ENCODE data around the gene SDK1. TPM values are rescaled to one million over a fixed set of nuclear protein-coding genes. Genes with fewer than 3 reads are reported as not detected.

SDK1 gene
- polyA plus RNA-seq, 2 donors = 0.33 to 0.47 TPM

DNA sequence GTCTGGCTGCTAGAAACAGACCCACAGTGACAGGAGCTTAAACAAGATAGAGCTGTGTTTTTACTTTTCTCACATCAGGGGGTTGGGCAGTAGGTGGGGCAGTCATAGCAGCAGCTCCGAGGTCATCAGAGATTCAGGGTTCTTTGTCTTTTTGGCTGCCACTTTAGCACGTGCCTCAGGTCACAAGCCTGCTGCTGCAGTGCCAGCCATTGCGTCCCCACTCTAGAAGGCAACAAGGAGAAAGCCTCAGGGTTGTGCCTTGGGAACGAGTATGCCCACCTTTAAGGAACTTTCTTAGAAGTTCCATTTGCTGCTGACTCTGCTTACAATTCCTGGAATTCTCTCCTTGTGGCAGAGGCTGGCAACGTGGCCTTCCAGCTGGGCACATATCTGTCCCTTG is 720.4 kb downstream of the SDK1 start:
- WGBS, 2 donors = 86 to 91% methylated on average over 5 of the region's 5 CpGs
- no peaks in the 10 kb centered on the region for H3K36me3 ChIP-seq (ENCODE audit: control insufficient read depth in 2 of 2, insufficient read depth in 2 of 2, low read length in 1 of 2)

GRCh38 chr7:4022265-4022664 is 721.2 kb downstream of the SDK1 start:
- 88 to 89% methylated on average over 7 of the region's 7 CpGs for WGBS, 2 donors

More for the DNA sequence above, 720.4 kb downstream of the SDK1 start:
- peaks cover 0 to 3% of the 10 kb centered on the region in 2 donors for H3K27me3 ChIP-seq (ENCODE audit: control insufficient read depth in 1 of 2, insufficient read depth in 2 of 2, low read length in 2 of 2)
- H3K9me3 ChIP-seq (ENCODE audit: control insufficient read depth in 2 of 2, insufficient read depth in 1 of 2, low read depth in 1 of 2, low read length in 1 of 2) = peaks cover 5 to 17% of the 10 kb centered on the region in 2 donors
- H3K27ac ChIP-seq (ENCODE audit: low read depth in 2 of 2, low read length in 1 of 2) = no peak overlapping the region
- no peak overlapping the region for H3K4me3 ChIP-seq (ENCODE audit: low read depth in 1 of 2, low read length in 2 of 2)
- no peaks in the 10 kb centered on the region for H3K4me1 ChIP-seq (ENCODE audit: control insufficient read depth in 2 of 2, insufficient read depth in 2 of 2, low read length in 1 of 2)

GRCh38 chr7:4023502-4023901 is 722.5 kb downstream of the SDK1 start:
- H3K4me1 ChIP-seq (ENCODE audit: control insufficient read depth in 2 of 2, insufficient read depth in 2 of 2, low read length in 1 of 2) = no peaks in the 10 kb centered on the region
- H3K27me3 ChIP-seq (ENCODE audit: control insufficient read depth in 1 of 2, insufficient read depth in 2 of 2, low read length in 2 of 2) = peaks cover 0 to 3% of the 10 kb centered on the region in 2 donors
- 79 to 82% methylated on average over 10 of the region's 10 CpGs for whole genome bisulfite sequencing, 2 donors
- no peak overlapping the region for H3K4me3 ChIP-seq (ENCODE audit: low read depth in 1 of 2, low read length in 2 of 2)
- H3K36me3 ChIP-seq (ENCODE audit: control insufficient read depth in 2 of 2, insufficient read depth in 2 of 2, low read length in 1 of 2) = no peaks in the 10 kb centered on the region
- no peak overlapping the region for H3K27ac ChIP-seq (ENCODE audit: low read depth in 2 of 2, low read length in 1 of 2)
- peaks cover 5 to 17% of the 10 kb centered on the region in 2 donors for H3K9me3 ChIP-seq (ENCODE audit: control insufficient read depth in 2 of 2, insufficient read depth in 1 of 2, low read depth in 1 of 2, low read length in 1 of 2)

More at GRCh38 chr7:4022265-4022664, 721.2 kb downstream of the SDK1 start:
- H3K4me1 ChIP-seq (ENCODE audit: control insufficient read depth in 2 of 2, insufficient read depth in 2 of 2, low read length in 1 of 2) = no peaks in the 10 kb centered on the region
- no peaks in the 10 kb centered on the region for H3K36me3 ChIP-seq (ENCODE audit: control insufficient read depth in 2 of 2, insufficient read depth in 2 of 2, low read length in 1 of 2)
- peaks cover 0 to 3% of the 10 kb centered on the region in 2 donors for H3K27me3 ChIP-seq (ENCODE audit: control insufficient read depth in 1 of 2, insufficient read depth in 2 of 2, low read length in 2 of 2)
- no peak overlapping the region for H3K27ac ChIP-seq (ENCODE audit: low read depth in 2 of 2, low read length in 1 of 2)
- H3K9me3 ChIP-seq (ENCODE audit: control insufficient read depth in 2 of 2, insufficient read depth in 1 of 2, low read depth in 1 of 2, low read length in 1 of 2) = peaks cover 5 to 17% of the 10 kb centered on the region in 2 donors
- H3K4me3 ChIP-seq (ENCODE audit: low read depth in 1 of 2, low read length in 2 of 2) = no peak overlapping the region

DNA sequence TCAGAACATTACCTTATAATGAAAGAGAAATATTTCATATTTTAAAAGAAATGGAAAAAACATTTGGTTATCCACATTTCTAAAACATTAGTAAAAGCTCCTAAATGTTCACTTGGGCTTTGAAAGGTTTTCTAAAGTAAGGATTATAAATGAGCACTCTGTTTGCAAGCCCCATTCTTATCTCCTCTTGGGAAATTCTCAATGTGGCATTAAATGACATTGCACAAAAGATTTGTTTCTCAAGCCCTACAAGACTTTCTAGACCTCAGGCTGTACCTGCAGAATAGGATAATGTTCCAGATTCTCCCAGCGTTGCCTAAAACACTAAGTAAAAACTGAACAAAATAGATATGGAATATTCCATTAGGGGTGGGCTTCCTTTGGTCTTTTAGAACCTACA is 723.1 kb downstream of the SDK1 start:
- Histone ChIP-seq H3K4me3 (ENCODE audit: low read depth in 1 of 2, low read length in 2 of 2) (no peak overlapping the region), H3K4me1 (ENCODE audit: control insufficient read depth in 2 of 2, insufficient read depth in 2 of 2, low read length in 1 of 2) (no peaks in the 10 kb centered on the region), H3K36me3 (ENCODE audit: control insufficient read depth in 2 of 2, insufficient read depth in 2 of 2, low read length in 1 of 2) (no peaks in the 10 kb centered on the region), H3K27me3 (ENCODE audit: control insufficient read depth in 1 of 2, insufficient read depth in 2 of 2, low read length in 2 of 2) (no peaks in the 10 kb centered on the region), H3K27ac (ENCODE audit: low read depth in 2 of 2, low read length in 1 of 2) (no peak overlapping the region), H3K9me3 (ENCODE audit: control insufficient read depth in 2 of 2, insufficient read depth in 1 of 2, low read depth in 1 of 2, low read length in 1 of 2) (peaks cover 0 to 11% of the 10 kb centered on the region in 2 donors)
- WGBS, 2 donors = 30 to 33% methylated on average over 1 of the region's 1 CpG

GRCh38 chr7:4024806-4025205 is 723.8 kb downstream of the SDK1 start:
- H3K4me3 ChIP-seq (ENCODE audit: low read depth in 1 of 2, low read length in 2 of 2) = no peak overlapping the region
- no peaks in the 10 kb centered on the region for H3K36me3 ChIP-seq (ENCODE audit: control insufficient read depth in 2 of 2, insufficient read depth in 2 of 2, low read length in 1 of 2)
- H3K9me3 ChIP-seq (ENCODE audit: control insufficient read depth in 2 of 2, insufficient read depth in 1 of 2, low read depth in 1 of 2, low read length in 1 of 2) = peaks cover 0 to 9% of the 10 kb centered on the region in 2 donors
- H3K27ac ChIP-seq (ENCODE audit: low read depth in 2 of 2, low read length in 1 of 2) = no peak overlapping the region
- no peaks in the 10 kb centered on the region for H3K4me1 ChIP-seq (ENCODE audit: control insufficient read depth in 2 of 2, insufficient read depth in 2 of 2, low read length in 1 of 2)
- no peaks in the 10 kb centered on the region for H3K27me3 ChIP-seq (ENCODE audit: control insufficient read depth in 1 of 2, insufficient read depth in 2 of 2, low read length in 2 of 2)
- 88 to 90% methylated on average over 7 of the region's 7 CpGs for WGBS, 2 donors

DNA sequence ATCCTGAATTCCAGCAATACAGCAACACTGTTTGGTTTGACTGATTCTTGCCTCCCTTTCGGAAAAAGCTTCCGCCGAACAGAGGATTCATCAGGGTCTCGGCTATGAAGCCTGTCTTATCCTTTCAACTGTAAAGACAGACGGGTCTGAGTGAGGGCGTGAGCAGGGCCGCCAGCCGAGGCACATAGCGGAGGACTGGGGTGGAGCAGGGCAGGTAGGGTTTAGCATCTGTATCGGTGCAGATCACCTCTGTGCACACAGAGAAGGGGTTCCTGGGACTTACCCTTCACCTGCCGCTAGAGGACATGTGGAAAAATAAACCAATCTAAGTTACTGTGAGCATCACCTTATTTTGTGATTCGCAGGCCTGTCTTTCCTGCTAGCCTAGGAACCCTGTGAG is 724.2 kb downstream of the SDK1 start:
- H3K27ac ChIP-seq (ENCODE audit: low read depth in 2 of 2, low read length in 1 of 2) = no peak overlapping the region
- no peaks in the 10 kb centered on the region for H3K36me3 ChIP-seq (ENCODE audit: control insufficient read depth in 2 of 2, insufficient read depth in 2 of 2, low read length in 1 of 2)
- no peak overlapping the region for H3K4me3 ChIP-seq (ENCODE audit: low read depth in 1 of 2, low read length in 2 of 2)
- H3K4me1 ChIP-seq (ENCODE audit: control insufficient read depth in 2 of 2, insufficient read depth in 2 of 2, low read length in 1 of 2) = no peaks in the 10 kb centered on the region
- peaks cover 0 to 9% of the 10 kb centered on the region in 2 donors for H3K9me3 ChIP-seq (ENCODE audit: control insufficient read depth in 2 of 2, insufficient read depth in 1 of 2, low read depth in 1 of 2, low read length in 1 of 2)
- no peaks in the 10 kb centered on the region for H3K27me3 ChIP-seq (ENCODE audit: control insufficient read depth in 1 of 2, insufficient read depth in 2 of 2, low read length in 2 of 2)
- 92 to 94% methylated on average over 12 of the region's 12 CpGs for WGBS, 2 donors

GRCh38 chr7:4025694-4026615 is 724.9 kb downstream of the SDK1 start:
- Histone ChIP-seq H3K9me3 (ENCODE audit: control insufficient read depth in 2 of 2, insufficient read depth in 1 of 2, low read depth in 1 of 2, low read length in 1 of 2) (peaks cover 0 to 6% of the 10 kb centered on the region in 2 donors), H3K27ac (ENCODE audit: low read depth in 2 of 2, low read length in 1 of 2) (no peak overlapping the region), H3K27me3 (ENCODE audit: control insufficient read depth in 1 of 2, insufficient read depth in 2 of 2, low read length in 2 of 2) (no peaks in the 10 kb centered on the region), H3K4me3 (ENCODE audit: low read depth in 1 of 2, low read length in 2 of 2) (no peak overlapping the region), H3K4me1 (ENCODE audit: control insufficient read depth in 2 of 2, insufficient read depth in 2 of 2, low read length in 1 of 2) (no peaks in the 10 kb centered on the region), H3K36me3 (ENCODE audit: control insufficient read depth in 2 of 2, insufficient read depth in 2 of 2, low read length in 1 of 2) (no peaks in the 10 kb centered on the region)
- 84 to 86% methylated on average over 26 of the region's 26 CpGs for WGBS, 2 donors

- no peaks in the 10 kb centered on the region for H3K36me3 ChIP-seq (ENCODE audit: control insufficient read depth in 2 of 2, insufficient read depth in 2 of 2, low read length in 1 of 2)
- no peaks in the 10 kb centered on the region for H3K4me1 ChIP-seq (ENCODE audit: control insufficient read depth in 2 of 2, insufficient read depth in 2 of 2, low read length in 1 of 2)
- WGBS, 2 donors = 91 to 92% methylated on average over 10 of the region's 10 CpGs
- no peaks in the 10 kb centered on the region for H3K9me3 ChIP-seq (ENCODE audit: control insufficient read depth in 2 of 2, insufficient read depth in 1 of 2, low read depth in 1 of 2, low read length in 1 of 2)
- H3K4me3 ChIP-seq (ENCODE audit: low read depth in 1 of 2, low read length in 2 of 2) = no peak overlapping the region
- H3K27me3 ChIP-seq (ENCODE audit: control insufficient read depth in 1 of 2, insufficient read depth in 2 of 2, low read length in 2 of 2) = no peaks in the 10 kb centered on the region
- H3K27ac ChIP-seq (ENCODE audit: low read depth in 2 of 2, low read length in 1 of 2) = no peak overlapping the region
These were observed 726.0 kb downstream of the SDK1 start for GRCh38 chr7:4026941-4027486.

DNA sequence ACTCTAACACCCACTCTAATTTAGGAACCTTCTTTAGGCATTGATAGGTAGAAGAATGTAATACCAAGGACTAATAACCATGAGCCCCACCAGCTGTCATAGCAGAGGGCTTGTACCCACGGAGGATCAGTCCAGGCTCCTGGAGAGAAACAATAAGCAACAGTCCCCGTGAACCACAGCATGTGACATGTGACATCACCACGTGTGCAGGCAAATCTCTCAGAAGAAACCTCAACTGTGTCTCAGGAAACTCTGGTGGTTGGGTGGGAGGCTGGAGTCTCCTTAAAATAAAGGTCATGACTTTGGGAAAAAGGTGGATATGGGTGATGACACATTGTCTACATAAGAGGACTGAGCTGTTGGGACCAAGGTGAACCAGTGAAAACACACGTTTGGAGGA is 727.2 kb downstream of the SDK1 start:
- Histone ChIP-seq H3K4me1 (ENCODE audit: control insufficient read depth in 2 of 2, insufficient read depth in 2 of 2, low read length in 1 of 2) (no peaks in the 10 kb centered on the region), H3K27ac (ENCODE audit: low read depth in 2 of 2, low read length in 1 of 2) (no peak overlapping the region), H3K36me3 (ENCODE audit: control insufficient read depth in 2 of 2, insufficient read depth in 2 of 2, low read length in 1 of 2) (no peaks in the 10 kb centered on the region), H3K9me3 (ENCODE audit: control insufficient read depth in 2 of 2, insufficient read depth in 1 of 2, low read depth in 1 of 2, low read length in 1 of 2) (no peaks in the 10 kb centered on the region), H3K27me3 (ENCODE audit: control insufficient read depth in 1 of 2, insufficient read depth in 2 of 2, low read length in 2 of 2) (no peaks in the 10 kb centered on the region), H3K4me3 (ENCODE audit: low read depth in 1 of 2, low read length in 2 of 2) (no peak overlapping the region)
- 70 to 77% methylated on average over 4 of the region's 4 CpGs for WGBS, 2 donors

Data from esophagus (tissue), 2 donors.